CD4-positive, alpha-beta T cell treated with Interleukin-15 for 4 hours (primary cell): ENCODE results near the gene HIRA.

ENCODE experiments used
- DNase-seq: peaks from one replicate; pipeline ENCODE4 v3.0.0-alpha.2; 2020; ENCODE audit warnings: low spot score

Gene HIRA, protein sequence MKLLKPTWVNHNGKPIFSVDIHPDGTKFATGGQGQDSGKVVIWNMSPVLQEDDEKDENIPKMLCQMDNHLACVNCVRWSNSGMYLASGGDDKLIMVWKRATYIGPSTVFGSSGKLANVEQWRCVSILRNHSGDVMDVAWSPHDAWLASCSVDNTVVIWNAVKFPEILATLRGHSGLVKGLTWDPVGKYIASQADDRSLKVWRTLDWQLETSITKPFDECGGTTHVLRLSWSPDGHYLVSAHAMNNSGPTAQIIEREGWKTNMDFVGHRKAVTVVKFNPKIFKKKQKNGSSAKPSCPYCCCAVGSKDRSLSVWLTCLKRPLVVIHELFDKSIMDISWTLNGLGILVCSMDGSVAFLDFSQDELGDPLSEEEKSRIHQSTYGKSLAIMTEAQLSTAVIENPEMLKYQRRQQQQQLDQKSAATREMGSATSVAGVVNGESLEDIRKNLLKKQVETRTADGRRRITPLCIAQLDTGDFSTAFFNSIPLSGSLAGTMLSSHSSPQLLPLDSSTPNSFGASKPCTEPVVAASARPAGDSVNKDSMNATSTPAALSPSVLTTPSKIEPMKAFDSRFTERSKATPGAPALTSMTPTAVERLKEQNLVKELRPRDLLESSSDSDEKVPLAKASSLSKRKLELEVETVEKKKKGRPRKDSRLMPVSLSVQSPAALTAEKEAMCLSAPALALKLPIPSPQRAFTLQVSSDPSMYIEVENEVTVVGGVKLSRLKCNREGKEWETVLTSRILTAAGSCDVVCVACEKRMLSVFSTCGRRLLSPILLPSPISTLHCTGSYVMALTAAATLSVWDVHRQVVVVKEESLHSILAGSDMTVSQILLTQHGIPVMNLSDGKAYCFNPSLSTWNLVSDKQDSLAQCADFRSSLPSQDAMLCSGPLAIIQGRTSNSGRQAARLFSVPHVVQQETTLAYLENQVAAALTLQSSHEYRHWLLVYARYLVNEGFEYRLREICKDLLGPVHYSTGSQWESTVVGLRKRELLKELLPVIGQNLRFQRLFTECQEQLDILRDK

DNA sequence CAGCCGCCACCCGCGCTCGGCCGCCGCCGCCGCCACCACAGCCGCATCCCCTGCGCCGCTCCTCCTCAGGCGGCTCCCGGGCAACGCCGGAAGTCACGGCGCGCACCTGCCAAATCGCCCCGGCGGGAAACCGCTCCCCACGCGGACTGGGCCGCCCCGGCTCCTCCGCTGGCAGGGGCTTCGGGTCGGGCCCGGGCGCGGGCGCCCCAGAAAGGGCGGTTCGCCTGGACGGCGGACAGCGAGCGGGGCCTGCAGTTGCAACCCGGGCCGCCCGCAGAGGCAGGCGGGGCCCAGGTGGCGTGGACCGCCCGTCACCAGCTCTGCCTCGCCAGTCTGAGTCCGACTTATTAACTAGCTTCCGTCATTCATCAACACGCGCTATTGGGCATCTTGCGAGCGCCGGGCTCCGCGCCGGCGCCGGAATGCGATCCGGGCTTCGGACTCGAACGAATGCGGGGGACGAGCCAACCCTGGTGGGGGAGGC, at the start of gene HIRA:
Gene HIRA, minus strand, starts transcription at position 85 of the 484 bp plus-strand sequence. CDS start 257 bp downstream, outside the sequence.
- peak; percentile 85 for DNase-seq

GRCh38 chr22:19480789-19481188, 49.3 kb upstream of the HIRA start:
- no peak for DNase-seq

DNA sequence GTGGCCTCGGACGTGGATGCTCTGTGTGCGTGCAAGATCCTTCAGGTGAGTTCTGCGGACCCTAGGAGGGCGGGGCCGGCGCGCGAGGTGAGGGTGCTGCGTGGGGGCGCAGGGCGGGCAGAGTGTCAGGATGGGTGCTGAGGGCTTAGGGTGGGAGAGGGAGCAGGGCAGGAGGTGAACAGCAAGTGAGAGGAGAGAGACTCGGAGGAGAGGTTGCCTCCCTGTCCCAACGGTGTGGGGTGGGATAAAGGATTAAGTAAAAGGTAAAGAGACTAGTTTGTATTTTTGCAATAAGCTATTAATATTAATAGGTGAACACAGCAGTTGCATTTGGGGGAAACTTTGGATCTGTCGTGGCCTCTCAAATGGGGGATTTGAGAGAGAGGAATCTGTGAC, 48.6 kb upstream of the HIRA start:
- no peak for DNase-seq

GRCh38 chr22:19479355-19480172, 48.0 kb upstream of the HIRA start, which contains the start of gene CDC45:
Gene CDC45, plus strand, starts transcription at chr22:19479920. Its CDS starts 49 bp downstream, at chr22:19479969.
- DNase-seq = peak; percentile 96

DNA sequence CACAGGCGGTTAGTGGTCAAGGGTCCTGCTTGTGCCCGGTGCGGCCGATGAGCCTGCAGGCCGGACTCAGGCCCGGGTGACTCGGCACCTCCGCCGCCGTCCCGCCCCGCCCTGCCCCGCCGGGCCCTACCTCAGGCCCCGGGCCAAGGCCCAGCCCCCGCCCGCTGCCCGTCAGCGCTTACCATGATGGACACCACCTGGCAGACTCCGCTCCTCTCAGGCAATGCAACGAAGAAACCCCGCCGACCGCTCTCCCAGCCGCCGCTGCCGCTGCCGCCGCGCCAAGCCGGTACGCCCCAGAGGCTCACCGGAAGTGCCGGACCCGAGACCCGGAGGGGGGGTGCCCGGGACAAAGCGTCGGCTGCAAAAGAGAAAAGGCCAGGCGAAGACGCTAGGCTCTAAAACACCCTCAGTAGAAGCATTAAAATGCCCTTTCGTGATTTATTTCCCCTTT, 47.4 kb upstream of the HIRA start, which contains the start of gene UFD1:
Gene UFD1, minus strand, starts transcription at position 293 of the 454 bp plus-strand sequence. Its CDS starts 108 bp downstream, at position 185.
- peak; percentile 76 for DNase-seq

DNA sequence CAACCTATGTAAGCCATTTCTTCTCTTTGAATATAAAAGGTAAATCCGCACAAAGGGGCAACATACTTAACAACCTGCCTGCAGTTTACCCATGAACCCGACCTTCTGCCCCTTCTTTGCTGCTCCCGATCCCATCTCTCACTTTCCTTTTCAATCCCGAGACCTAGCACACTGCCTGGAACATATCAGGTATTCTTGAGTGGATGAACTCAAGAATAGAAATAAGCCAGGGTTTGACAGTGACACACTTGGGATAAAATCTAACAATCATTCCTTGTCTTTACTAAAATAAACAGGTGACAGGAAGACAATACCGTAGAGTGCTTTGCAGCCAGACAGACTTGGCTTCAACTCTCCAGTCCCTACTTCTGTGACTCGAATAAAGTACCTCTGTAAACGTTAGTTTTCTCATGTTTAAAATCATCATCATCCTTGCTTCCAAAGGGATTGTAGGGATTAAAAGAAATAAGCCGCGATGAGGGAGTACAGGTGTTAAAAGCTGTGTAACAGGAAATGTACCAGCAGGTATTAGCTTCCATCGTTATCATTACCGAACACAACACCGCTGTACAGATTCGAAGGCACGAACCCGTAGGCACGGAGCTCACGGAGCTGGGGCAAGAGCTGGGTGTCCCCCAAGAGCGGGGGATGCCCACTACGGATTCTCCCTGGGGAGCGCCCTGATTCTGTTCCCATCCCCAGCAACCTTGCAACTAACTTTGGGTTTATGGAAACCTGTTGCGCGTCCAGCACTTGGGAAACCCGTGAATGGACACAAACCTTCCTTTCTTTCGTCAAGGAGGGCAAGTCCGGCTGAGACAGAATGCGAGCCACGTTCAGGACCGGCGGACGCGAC, 46.7 kb upstream of the HIRA start:
- DNase-seq = no peak

GRCh38 chr22:19477321-19478044, 46.0 kb upstream of the HIRA start:
- peak; percentile 5 for DNase-seq

DNA sequence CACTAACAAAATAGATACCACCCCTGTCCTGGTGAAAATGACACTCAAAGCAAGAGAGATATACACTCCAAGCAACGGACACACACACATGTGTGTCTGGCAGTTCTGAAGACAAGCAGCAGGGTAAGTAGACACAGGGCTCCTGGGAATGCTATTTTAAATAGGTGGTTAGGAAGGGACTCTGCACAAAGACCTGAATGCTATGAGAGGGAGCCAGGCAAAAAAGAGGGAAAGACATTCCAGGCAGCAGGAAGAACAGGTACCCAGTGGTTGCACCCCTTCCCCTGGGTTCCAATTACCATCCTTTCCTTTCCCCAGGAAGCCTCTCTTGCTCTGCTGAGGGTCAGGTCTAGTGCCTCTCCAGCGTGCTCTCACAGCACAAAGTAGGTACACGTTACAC, 44.5 kb upstream of the HIRA start:
- DNase-seq = no peak

- DNase-seq = no peak
Measured at GRCh38 chr22:19473578-19473977, 42.0 kb upstream of the HIRA start.

- no peak for DNase-seq
Measured at GRCh38 chr22:19472233-19472632, 40.7 kb upstream of the HIRA start.

GRCh38 chr22:19471572-19471971, 40.0 kb upstream of the HIRA start:
- DNase-seq = no peak

DNA sequence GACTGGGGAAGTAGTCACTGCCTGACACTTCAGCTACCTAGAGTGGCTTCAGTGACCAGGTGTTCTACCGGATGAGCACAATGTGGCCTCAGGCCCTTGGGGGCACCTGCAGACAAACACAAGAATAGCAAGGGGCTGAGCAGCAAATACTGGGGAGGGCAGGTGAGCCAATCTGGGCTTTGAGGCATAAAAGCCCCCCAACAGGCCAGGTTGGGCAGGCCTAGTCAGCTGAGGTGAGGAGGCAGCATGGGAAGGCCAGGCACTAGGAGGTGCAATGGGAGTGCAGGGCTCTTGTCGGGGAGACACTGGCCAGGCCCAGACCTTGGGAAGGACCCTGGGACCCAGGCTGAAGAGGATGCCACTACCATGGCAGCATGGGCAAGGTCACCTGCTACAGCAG, 38.5 kb upstream of the HIRA start:
- no peak for DNase-seq

DNA sequence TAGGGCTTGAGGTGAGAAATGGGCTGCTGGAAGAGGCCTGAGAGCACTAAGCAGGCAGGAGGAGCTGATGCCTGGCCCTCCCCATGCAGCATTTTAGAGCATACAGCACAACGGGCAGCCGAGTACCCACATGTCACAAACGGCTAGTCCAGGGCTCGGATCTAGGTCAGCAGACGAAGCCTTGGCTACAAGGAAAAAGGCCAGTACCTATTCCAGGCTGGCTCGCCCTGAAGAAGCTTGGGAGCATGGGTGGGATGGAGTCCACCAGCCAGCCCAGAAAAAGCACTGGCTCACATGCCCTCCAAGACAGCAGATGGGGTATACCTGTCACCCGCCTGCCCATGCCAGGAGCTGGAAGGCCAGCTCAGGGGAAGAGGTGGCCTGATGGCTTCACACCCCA, 37.9 kb upstream of the HIRA start:
- DNase-seq = no peak

DNA sequence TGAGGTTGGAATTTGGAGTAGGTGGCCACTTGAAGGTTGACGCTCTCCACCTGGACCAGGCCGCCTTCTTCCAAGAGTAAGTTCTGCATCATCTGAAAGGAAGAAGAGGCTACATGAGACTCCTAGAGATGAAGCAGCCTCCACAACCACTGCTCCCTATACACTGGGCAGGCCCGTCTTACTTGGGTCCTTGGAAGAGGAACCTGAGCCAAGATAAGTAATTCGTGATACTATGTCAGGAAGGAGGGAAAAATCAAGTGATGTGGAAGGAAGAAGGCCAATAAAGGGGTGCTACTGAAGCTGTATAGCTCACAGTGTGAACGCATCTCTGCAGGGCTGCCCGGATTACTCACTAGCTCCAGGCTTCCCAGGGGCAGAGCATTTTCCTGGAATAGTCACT, 36.4 kb upstream of the HIRA start:
- DNase-seq = no peak

DNA sequence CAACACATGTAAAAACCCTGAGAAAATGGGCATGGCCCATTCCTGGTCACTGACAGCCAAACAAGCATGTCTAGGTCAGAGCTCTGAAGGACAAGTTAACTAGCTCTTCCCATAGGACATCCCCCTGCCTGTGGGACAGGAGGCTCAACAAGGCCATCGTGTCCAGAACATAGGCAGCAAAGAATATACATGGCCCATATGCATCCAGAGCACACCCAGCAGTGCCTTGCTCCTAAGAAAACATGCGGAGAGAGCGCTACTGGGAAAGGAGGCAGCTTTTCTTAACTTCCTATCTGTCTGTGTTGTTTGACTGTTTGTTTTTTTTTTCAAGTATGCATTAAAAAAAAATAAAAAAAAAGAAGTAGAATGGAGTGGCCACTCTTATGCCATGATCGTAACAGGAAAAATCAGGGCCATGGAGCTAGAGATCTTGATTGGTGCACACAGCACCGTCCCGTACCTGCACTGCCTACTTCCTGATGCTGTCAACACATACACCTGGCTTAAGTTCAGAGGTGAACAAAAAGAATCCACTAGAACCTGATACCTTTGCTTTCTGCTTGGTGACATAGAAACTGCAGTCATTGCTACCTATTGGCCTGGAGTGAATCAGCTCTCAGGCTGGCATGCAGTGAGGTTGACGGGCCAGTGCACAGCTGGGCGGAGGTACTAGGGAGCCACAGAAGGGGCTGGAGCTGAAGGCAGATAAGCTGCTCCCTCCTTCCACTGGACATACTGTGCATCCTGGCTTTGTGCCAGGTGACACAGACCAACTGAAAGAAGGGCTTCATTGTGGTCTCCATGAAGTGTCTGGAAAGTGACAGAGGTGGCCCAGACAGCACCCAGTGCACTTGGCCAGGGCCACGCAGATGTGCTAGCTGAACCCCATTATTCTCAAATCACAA, 35.6 kb upstream of the HIRA start:
- no peak for DNase-seq

DNA sequence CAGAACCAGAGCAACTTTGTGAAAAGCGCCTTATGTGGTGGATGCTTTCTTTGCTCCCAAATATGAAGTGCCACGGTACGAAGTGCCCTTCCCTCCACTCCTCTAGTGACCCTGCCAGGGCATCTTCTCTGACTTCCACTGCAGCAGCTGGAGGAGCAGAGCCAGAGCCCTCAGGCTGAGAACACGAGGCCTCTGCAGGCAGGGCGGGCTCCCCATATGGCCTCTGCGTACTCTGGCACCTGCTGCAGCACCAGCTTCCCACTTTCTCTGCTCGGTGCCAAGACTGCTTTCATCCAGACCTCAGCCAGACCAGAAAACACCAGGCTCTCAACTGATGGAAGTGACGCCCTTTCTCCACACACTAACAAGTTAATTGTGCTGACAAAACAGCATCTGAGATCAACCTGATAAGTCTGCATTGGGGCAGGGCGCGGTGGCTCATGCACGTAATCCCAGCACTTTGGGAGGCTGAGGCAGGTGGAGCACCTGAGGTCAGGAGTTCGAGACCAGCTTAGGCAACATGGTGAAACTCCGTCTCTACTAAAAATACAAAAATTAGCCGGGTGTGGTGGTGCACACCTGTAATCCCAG, 34.7 kb upstream of the HIRA start:
- no peak for DNase-seq

GRCh38 chr22:19464975-19465374, 33.4 kb upstream of the HIRA start:
- DNase-seq = no peak

DNA sequence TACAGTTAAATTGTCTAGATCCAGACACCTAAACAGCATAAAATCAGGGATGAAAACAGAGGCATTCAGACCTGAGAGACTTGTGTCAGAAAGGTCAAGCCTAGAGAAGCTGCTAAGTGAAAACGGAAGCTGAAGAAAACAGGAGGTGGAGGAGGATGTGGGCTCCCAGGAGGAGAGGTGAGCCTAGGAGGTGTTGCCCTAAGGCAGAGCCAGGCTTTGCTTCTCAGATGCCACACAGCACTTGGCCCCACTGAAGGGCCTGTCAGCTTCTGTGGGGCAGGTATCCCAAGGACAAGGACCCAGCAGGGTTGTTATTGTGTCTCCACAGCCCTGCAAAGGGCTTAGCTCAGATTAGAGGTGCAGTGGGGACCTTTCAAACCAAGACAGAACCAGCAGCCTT, 33.0 kb upstream of the HIRA start:
- DNase-seq = no peak
